ENCODE data around the gene ICAM4. TPM values are rescaled to one million over a fixed set of nuclear protein-coding genes. Genes with fewer than 3 reads are reported as not detected.

ICAM4 gene
- total RNA-seq, 1 experiment from 2014 or later: 2.0 TPM

DNA sequence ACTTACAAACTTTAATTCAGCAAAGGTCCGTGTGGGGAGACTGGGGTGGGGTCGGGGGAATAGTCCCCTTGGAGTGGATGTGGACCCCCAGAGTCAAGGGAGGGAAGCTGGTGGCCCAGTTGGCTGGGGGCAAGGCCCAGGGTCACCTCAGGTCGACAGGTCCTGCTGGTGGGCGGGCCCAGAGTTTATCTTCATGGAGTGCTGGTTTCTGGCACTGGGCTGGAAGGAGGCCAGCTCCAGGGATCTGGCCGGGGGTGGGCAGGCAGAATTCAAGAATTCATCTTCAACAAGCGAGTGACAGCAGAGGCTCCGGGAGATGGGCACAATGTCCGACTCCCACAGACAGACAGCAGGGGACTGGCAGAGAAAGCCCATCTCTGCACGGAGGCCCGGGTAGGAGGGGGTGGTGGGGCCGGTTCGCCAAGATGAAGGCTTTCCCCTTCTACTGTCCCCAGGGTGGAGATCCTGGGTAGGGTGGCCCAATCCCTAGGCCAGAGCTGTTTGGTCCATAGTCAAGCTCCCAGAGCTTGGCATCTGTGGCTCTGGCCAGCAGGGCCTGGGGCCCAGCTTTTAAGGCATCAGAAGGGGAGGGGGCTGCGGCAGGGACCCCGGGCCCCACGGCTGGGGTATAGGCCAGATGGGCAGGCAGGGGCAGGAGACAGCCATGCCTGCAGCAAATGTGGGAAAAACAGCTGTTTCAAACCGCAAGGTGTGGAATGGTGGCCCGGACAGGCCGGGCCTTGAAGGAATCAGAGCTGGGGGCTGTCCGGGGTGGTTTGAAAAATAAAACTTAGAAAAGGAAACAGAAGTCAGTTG lies 29.7 kb downstream of the ICAM4 start:
- peaks cover 13% of the 10 kb centered on the region for H3K4me1 Mint-ChIP-seq
- no peaks in the 10 kb centered on the region for H3K9me3 Mint-ChIP-seq
- H3K36me3 Mint-ChIP-seq: peaks cover 13% of the 10 kb centered on the region
- ATAC-seq (0 out of 2 replicates have a peak, but pooled peaks have one; percentile 11), DNase-seq (ENCODE audit: low spot score) (no peak)
- H3K4me3 Mint-ChIP-seq: peak overlapping the region; percentile 92
- POLR2A ChIA-PET: interaction anchor here (1.1 to 1.2 kb wide), 3 partner anchors 24 to 64 kb away, joined by 3 to 5 read pairs (median 4); partner anchors contain the start of gene TYK2
- no peaks in the 10 kb centered on the region for H3K27me3 Mint-ChIP-seq (ENCODE audit: low read depth)
- TF ChIP-seq GABPB1 (CRISPR knock-in tag; IDR thresholded peaks at IDR 0.05): no peak
- TF ChIP-seq NR2C2 (CRISPR knock-in tag; IDR thresholded peaks at IDR 0.05): no peak
- TF ChIP-seq, protein P1, sequence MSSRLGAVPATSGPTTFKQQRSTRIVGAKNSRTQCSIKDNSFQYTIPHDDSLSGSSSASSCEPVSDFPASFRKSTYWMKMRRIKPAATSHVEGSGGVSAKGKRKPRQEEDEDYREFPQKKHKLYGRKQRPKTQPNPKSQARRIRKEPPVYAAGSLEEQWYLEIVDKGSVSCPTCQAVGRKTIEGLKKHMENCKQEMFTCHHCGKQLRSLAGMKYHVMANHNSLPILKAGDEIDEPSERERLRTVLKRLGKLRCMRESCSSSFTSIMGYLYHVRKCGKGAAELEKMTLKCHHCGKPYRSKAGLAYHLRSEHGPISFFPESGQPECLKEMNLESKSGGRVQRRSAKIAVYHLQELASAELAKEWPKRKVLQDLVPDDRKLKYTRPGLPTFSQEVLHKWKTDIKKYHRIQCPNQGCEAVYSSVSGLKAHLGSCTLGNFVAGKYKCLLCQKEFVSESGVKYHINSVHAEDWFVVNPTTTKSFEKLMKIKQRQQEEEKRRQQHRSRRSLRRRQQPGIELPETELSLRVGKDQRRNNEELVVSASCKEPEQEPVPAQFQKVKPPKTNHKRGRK (CRISPR knock-in tag; IDR thresholded peaks at IDR 0.05; ENCODE audit: borderline replicate concordance): no peak
- no peak for TF ChIP-seq EMX1 (CRISPR knock-in tag; IDR thresholded peaks at IDR 0.05)
- TF ChIP-seq PRRX2 (CRISPR knock-in tag; IDR thresholded peaks at IDR 0.05): no peak
- no peak for TF ChIP-seq GRHL2 (CRISPR knock-in tag; IDR thresholded peaks at IDR 0.05; ENCODE audit: insufficient replicate concordance, severe bottlenecking)
- TF ChIP-seq OVOL2 (CRISPR knock-in tag; IDR thresholded peaks at IDR 0.05; ENCODE audit: borderline replicate concordance): no peak
- TF ChIP-seq, protein P2, sequence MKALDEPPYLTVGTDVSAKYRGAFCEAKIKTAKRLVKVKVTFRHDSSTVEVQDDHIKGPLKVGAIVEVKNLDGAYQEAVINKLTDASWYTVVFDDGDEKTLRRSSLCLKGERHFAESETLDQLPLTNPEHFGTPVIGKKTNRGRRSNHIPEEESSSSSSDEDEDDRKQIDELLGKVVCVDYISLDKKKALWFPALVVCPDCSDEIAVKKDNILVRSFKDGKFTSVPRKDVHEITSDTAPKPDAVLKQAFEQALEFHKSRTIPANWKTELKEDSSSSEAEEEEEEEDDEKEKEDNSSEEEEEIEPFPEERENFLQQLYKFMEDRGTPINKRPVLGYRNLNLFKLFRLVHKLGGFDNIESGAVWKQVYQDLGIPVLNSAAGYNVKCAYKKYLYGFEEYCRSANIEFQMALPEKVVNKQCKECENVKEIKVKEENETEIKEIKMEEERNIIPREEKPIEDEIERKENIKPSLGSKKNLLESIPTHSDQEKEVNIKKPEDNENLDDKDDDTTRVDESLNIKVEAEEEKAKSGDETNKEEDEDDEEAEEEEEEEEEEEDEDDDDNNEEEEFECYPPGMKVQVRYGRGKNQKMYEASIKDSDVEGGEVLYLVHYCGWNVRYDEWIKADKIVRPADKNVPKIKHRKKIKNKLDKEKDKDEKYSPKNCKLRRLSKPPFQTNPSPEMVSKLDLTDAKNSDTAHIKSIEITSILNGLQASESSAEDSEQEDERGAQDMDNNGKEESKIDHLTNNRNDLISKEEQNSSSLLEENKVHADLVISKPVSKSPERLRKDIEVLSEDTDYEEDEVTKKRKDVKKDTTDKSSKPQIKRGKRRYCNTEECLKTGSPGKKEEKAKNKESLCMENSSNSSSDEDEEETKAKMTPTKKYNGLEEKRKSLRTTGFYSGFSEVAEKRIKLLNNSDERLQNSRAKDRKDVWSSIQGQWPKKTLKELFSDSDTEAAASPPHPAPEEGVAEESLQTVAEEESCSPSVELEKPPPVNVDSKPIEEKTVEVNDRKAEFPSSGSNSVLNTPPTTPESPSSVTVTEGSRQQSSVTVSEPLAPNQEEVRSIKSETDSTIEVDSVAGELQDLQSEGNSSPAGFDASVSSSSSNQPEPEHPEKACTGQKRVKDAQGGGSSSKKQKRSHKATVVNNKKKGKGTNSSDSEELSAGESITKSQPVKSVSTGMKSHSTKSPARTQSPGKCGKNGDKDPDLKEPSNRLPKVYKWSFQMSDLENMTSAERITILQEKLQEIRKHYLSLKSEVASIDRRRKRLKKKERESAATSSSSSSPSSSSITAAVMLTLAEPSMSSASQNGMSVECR (CRISPR knock-in tag; IDR thresholded peaks at IDR 0.05; ENCODE audit: borderline replicate concordance): no peak
- CTCF ChIA-PET: interaction anchor here (0.7 to 2.8 kb wide), 9 partner anchors 9 to 74 kb away, joined by 3 to 11 read pairs (median 4); partner anchors contain the start of genes ICAM1, ICAM5 and TYK2
- H3K27ac Mint-ChIP-seq: peak overlapping the region; percentile 95

DNA sequence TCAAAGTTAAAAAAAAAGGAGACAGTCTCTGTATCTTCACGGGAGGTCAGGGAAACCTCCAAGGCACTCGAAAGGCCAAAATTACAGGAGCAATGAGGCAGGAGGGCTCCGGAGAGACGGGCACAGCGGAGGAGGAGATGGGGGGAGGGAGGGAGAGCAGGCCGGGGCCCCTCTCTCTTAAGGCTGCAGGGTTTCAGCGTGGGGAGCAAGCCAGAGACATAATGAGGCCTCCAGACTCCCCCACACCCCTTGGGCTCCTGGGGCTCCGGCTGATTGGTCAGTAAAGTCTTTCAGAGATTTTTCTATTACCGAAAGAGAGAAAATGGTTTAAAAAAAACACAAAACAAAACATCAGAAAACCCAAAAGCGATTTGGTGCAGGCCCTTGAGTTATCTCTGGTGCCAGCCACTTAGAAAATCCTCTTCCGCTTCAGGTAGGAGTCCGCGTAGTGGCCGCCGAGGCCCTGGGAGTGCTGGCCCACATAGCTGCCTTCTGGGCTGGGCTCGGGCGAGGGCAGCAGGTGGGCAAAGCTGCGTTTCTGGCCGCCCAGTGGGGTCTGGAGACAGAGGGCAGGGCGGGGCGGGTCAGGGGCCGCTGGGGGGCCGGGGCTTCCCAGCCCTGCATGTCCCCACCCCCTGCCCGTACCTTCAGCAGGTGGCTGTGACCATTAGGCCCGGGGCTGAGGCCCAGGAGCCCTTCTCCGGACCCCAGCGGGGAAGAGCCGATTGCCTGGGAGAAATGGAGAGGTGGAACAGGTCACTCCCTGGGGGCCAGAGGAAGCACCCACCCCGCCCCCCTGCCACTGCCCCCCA lies 30.5 kb downstream of the ICAM4 start:
- Mint-ChIP-seq H3K9me3 (no peaks in the 10 kb centered on the region), H3K36me3 (peaks cover 16% of the 10 kb centered on the region), H3K4me1 (peaks cover 13% of the 10 kb centered on the region), H3K27me3 (ENCODE audit: low read depth) (no peaks in the 10 kb centered on the region), H3K4me3 (no peak overlapping the region), H3K27ac (no peak overlapping the region)
- POLR2A ChIA-PET: interaction anchor here (1.1 to 1.2 kb wide), 3 partner anchors 25 to 63 kb away, joined by 3 to 5 read pairs (median 4); partner anchors contain the start of gene TYK2
- CTCF ChIA-PET: interaction anchor here (0.7 to 2.8 kb wide), 7 partner anchors 10 to 72 kb away, joined by 3 to 11 read pairs (median 4); partner anchors contain the start of genes ICAM5 and TYK2
- DNase-seq (ENCODE audit: low spot score) (no peak), ATAC-seq (no peak)
- TF ChIP-seq CREM (CRISPR knock-in tag; IDR thresholded peaks at IDR 0.05): no peak
- TF ChIP-seq, protein P3, sequence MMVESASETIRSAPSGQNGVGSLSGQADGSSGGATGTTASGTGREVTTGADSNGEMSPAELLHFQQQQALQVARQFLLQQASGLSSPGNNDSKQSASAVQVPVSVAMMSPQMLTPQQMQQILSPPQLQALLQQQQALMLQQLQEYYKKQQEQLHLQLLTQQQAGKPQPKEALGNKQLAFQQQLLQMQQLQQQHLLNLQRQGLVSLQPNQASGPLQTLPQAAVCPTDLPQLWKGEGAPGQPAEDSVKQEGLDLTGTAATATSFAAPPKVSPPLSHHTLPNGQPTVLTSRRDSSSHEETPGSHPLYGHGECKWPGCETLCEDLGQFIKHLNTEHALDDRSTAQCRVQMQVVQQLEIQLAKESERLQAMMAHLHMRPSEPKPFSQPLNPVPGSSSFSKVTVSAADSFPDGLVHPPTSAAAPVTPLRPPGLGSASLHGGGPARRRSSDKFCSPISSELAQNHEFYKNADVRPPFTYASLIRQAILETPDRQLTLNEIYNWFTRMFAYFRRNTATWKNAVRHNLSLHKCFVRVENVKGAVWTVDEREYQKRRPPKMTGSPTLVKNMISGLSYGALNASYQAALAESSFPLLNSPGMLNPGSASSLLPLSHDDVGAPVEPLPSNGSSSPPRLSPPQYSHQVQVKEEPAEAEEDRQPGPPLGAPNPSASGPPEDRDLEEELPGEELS (CRISPR knock-in tag; IDR thresholded peaks at IDR 0.05): no peak
- TF ChIP-seq, protein P4, sequence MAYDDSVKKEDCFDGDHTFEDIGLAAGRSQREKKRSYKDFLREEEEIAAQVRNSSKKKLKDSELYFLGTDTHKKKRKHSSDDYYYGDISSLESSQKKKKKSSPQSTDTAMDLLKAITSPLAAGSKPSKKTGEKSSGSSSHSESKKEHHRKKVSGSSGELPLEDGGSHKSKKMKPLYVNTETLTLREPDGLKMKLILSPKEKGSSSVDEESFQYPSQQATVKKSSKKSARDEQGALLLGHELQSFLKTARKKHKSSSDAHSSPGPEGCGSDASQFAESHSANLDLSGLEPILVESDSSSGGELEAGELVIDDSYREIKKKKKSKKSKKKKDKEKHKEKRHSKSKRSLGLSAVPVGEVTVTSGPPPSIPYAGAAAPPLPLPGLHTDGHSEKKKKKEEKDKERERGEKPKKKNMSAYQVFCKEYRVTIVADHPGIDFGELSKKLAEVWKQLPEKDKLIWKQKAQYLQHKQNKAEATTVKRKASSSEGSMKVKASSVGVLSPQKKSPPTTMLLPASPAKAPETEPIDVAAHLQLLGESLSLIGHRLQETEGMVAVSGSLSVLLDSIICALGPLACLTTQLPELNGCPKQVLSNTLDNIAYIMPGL (CRISPR knock-in tag; IDR thresholded peaks at IDR 0.05): no peak
